Renal pelvis (tissue), 4 donors: ENCODE data around the gene ZNF503. TPM values are rescaled to one million over a fixed set of nuclear protein-coding genes. Genes with fewer than 3 reads are reported as not detected.

ENCODE experiments used
- DNase-seq: peaks from one replicate; pipeline ENCODE4 v3.0.0-alpha.2; 2013
- polyA plus RNA-seq, 3 donors: library from polyadenylated mRNA; unstranded; fragments of 120-200 nt; gene quantifications; one replicate each; pipeline ENCODE4 v1.2.1, GENCODE V29; 2013; ENCODE audit not compliant: insufficient read length in 3 of 3

The ZNF503 gene
- polyA plus RNA-seq, 3 donors, result 66.8 to 93.0 (median 75.9) TPM

GRCh38 chr10:75408911-75409885 lies 7.6 kb upstream of the ZNF503 start:
- no peak for DNase-seq

- no peak for DNase-seq
Measured at GRCh38 chr10:75408509-75408875, 6.9 kb upstream of the ZNF503 start.

GRCh38 chr10:75407713-75408508 lies 6.3 kb upstream of the ZNF503 start:
- no peak for DNase-seq

- DNase-seq, result no peak
Measured at GRCh38 chr10:75407224-75407712, 5.7 kb upstream of the ZNF503 start.

GRCh38 chr10:75406462-75407223 lies 5.1 kb upstream of the ZNF503 start:
- DNase-seq, result no peak

GRCh38 chr10:75405598-75406461 lies 4.3 kb upstream of the ZNF503 start:
- no peak for DNase-seq

- no peak for DNase-seq
Measured at GRCh38 chr10:75404815-75405597, 3.4 kb upstream of the ZNF503 start.

- no peak for DNase-seq
Measured at GRCh38 chr10:75403939-75404814, 2.6 kb upstream of the ZNF503 start.

- DNase-seq, result peak; percentile 89
Measured at GRCh38 chr10:75403144-75403938, 1.8 kb upstream of the ZNF503 start.

GRCh38 chr10:75402486-75403143 lies 1.1 kb upstream of the ZNF503 start:
- DNase-seq, result no peak

- DNase-seq, result peak; percentile 34
Measured at GRCh38 chr10:75400771-75401568, 594 bp downstream of the ZNF503 start.

GRCh38 chr10:75400163-75400770 lies 1.3 kb downstream of the ZNF503 start:
- DNase-seq, result no peak

GRCh38 chr10:75399461-75400162 lies 2.0 kb downstream of the ZNF503 start:
- peak; percentile 52 for DNase-seq

GRCh38 chr10:75398692-75399460 lies 2.7 kb downstream of the ZNF503 start:
- peak; percentile 34 for DNase-seq

- DNase-seq, result no peak
Measured at GRCh38 chr10:75398200-75398691, 3.3 kb downstream of the ZNF503 start.
